Fibroblast of lung (primary cell): Measurements from ENCODE around the gene BSND. TPM values are rescaled to one million over a fixed set of nuclear protein-coding genes. Genes with fewer than 3 reads are reported as not detected.
"Not testable (repeated sequence)": the region's sequence is repeated elsewhere in the genome, so short reads cannot be mapped to it uniquely, and the experiment has no call there.

Experiments
- DNase-seq, 2 donors: peaks; one replicate each; pipeline versions ENCODE4 v3.0.0 to v3.0.0-alpha.2; 2010; ENCODE audit warnings: low read depth in 2 of 2
- H2AFZ ChIP-seq: 2 replicates; pipeline ENCODE4 v1.5.1; 2012; ENCODE audit warnings: low read length, control low read depth, inconsistent platforms
- H3K27ac ChIP-seq: 2 replicates; pipeline ENCODE4 v1.5.1; 2011; ENCODE audit warnings: low read length, control low read depth; ENCODE audit not compliant: insufficient read depth
- H3K27me3 ChIP-seq: 2 replicates; pipeline ENCODE4 v1.5.1; 2011; ENCODE audit warnings: mild to moderate bottlenecking, low read length; ENCODE audit not compliant: control insufficient read depth, insufficient read depth
- H3K36me3 ChIP-seq: 2 replicates; pipeline ENCODE4 v1.5.1; 2011; ENCODE audit warnings: low read length; ENCODE audit not compliant: control insufficient read depth, insufficient read depth
- H3K4me1 ChIP-seq: 2 replicates; pipeline ENCODE4 v1.5.1; 2011; ENCODE audit warnings: low read length; ENCODE audit not compliant: control insufficient read depth, insufficient read depth; ENCODE audit errors: extremely low read depth
- H3K4me2 ChIP-seq: 2 replicates; pipeline ENCODE4 v1.5.1; 2011; ENCODE audit warnings: low read length, control low read depth; ENCODE audit not compliant: insufficient read depth; ENCODE audit errors: extremely low read depth
- H3K4me3 ChIP-seq, 4 experiments: fragments of 200-600 bp in 1 of 4; sonication (generic) in 1 of 4; replicated peaks in 1 of 4; 2 replicates each; pipeline ENCODE4 v1.5.1; 2011 to 2016; ENCODE audit warnings: low read length in 4 of 4, low read depth in 3 of 4, mild to moderate bottlenecking in 3 of 4, control low read depth in 2 of 4, inconsistent platforms in 1 of 4, mixed read lengths in 1 of 4; ENCODE audit not compliant: insufficient read depth in 1 of 4; ENCODE audit errors: control extremely low read depth in 1 of 4
- H3K79me2 ChIP-seq: 2 replicates; pipeline ENCODE4 v1.5.1; 2012; ENCODE audit warnings: mild to moderate bottlenecking, low read length, inconsistent platforms; ENCODE audit not compliant: control insufficient read depth, insufficient read depth
- H3K9ac ChIP-seq: 2 replicates; pipeline ENCODE4 v1.5.1; 2011; ENCODE audit warnings: mild to moderate bottlenecking, low read length, control low read depth; ENCODE audit not compliant: insufficient read depth
- H3K9me3 ChIP-seq: 2 replicates; pipeline ENCODE4 v1.5.1; 2012; ENCODE audit warnings: low read depth, low read length; ENCODE audit not compliant: control insufficient read depth, insufficient read depth
- H4K20me1 ChIP-seq: 2 replicates; pipeline ENCODE4 v1.5.1; 2011; ENCODE audit warnings: low read length; ENCODE audit not compliant: control insufficient read depth, insufficient read depth; ENCODE audit errors: extremely low read depth
- EZH2 ChIP-seq: IDR thresholded peaks from 2 replicates; pipeline ENCODE4 v1.5.1; 2012; ENCODE audit warnings: low read length, control low read depth, mild to moderate bottlenecking; ENCODE audit errors: missing control alignments
- polyA plus RNA-seq, 2 donors: library from polyadenylated mRNA; depleted of rRNA in 1 of 2; stranded (reverse) in 1 of 2; unstranded in 1 of 2; fragments of >200 nt; gene quantifications; 2 replicates each; pipeline ENCODE4 v1.2.1, GENCODE V29; 2011 to 2012; ENCODE audit warnings: missing spikeins in 1 of 2
- total RNA-seq: library from RNA; depleted of rRNA; stranded (reverse); fragments of >200 nt; gene quantifications from 2 replicates; pipeline ENCODE4 v1.2.1, GENCODE V29; 2014
- TF ChIP-seq, protein P1 (sequence below), 2 donors: IDR thresholded peaks in 1 of 2; conservative IDR thresholded peaks in 1 of 2; 1 replicate in 1 of 2; 2 replicates in 1 of 2; pipeline ENCODE4 v1.5.1; 2011 to 2012; ENCODE audit warnings: low read length in 2 of 2, control low read depth in 1 of 2, inconsistent platforms in 1 of 2, low read depth in 1 of 2, mild to moderate bottlenecking in 1 of 2

BSND gene
- total and polyA plus RNA-seq, 2 donors (not counting 1 experiment from before 2014, with no cell fraction given): not detected

DNA sequence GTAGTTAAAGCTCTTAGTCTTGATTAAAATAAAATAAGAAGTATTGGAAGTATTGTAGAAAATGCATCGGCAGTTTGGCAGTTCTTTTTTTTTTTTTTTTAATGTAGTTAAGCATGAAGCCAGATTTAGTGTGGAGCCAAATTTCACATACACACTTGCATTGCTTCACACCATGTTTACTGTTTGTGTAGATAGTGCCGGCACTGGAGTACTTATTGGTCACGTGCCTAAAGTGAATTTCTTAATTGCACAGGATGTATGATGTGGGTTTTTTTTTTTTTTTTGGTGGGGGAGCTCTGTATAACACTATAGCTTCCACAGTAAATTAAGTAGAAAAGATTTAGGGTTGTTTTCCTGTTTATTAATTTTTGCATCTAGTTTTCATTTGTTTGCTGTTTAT is 39.5 kb upstream of the BSND start:
- H3K4me2 ChIP-seq: no peak overlapping the region
- H3K9ac ChIP-seq: no peak overlapping the region
- H3K36me3 ChIP-seq: no peaks in the 10 kb centered on the region
- TF ChIP-seq, protein P1, sequence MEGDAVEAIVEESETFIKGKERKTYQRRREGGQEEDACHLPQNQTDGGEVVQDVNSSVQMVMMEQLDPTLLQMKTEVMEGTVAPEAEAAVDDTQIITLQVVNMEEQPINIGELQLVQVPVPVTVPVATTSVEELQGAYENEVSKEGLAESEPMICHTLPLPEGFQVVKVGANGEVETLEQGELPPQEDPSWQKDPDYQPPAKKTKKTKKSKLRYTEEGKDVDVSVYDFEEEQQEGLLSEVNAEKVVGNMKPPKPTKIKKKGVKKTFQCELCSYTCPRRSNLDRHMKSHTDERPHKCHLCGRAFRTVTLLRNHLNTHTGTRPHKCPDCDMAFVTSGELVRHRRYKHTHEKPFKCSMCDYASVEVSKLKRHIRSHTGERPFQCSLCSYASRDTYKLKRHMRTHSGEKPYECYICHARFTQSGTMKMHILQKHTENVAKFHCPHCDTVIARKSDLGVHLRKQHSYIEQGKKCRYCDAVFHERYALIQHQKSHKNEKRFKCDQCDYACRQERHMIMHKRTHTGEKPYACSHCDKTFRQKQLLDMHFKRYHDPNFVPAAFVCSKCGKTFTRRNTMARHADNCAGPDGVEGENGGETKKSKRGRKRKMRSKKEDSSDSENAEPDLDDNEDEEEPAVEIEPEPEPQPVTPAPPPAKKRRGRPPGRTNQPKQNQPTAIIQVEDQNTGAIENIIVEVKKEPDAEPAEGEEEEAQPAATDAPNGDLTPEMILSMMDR (conservative IDR thresholded peaks at IDR 0.05 in 1 of 2, IDR thresholded peaks at IDR 0.05 in 1 of 2; ENCODE audit: low read depth in 1 of 2, low read length in 2 of 2): no peak
- TF ChIP-seq EZH2: no peak
- H4K20me1 ChIP-seq: no peaks in the 10 kb centered on the region
- H3K27me3 ChIP-seq: no peaks in the 10 kb centered on the region
- no peak overlapping the region for H3K4me3 ChIP-seq
- no peaks in the 10 kb centered on the region for H3K9me3 ChIP-seq
- H3K27ac ChIP-seq: no peak overlapping the region
- DNase-seq: no peak
- H3K79me2 ChIP-seq: no peaks in the 10 kb centered on the region
- no peaks in the 10 kb centered on the region for H3K4me1 ChIP-seq
- H2AFZ ChIP-seq: no peak overlapping the region

DNA sequence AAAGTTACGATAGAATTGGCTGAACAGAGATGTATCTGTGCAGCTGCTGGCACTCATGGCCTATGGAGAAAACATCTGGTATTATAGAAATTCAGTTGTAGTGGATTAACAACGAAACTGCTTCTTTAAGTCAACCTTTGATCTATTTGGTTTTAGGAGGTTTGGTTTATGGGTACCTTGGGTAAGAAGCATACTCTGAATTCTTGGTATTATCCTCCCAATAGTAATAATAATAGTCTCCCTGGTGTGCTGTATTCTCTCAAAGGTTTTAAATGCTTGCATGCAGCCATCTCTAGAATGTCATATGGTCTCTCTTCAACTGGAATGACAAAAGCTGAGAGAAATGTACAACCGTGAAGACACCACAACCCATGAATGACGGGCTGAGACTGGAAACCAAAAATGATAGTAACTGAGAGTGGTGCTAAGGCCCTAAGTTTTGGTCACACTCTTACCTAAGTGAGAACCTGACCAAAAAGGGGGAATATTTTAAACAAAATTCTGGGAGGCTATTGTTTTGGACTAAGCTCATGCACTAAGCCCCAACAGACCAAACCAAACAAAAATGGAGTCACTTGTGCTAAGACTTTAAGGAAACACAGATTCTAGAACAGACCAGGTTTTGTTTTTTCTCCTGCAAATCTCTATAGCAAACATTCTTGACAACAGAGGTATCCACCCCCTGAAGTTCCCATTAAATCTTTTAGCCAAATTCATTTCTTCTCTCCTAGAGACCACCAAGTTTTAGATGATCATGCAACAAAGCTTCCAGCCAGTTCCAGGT is 35.9 kb upstream of the BSND start:
- H3K4me1 ChIP-seq: peaks cover 3% of the 10 kb centered on the region
- no peak for DNase-seq
- H2AFZ ChIP-seq: no peak overlapping the region
- no peaks in the 10 kb centered on the region for H3K79me2 ChIP-seq
- H3K4me2 ChIP-seq: no peak overlapping the region
- no peaks in the 10 kb centered on the region for H4K20me1 ChIP-seq
- no peak for TF ChIP-seq EZH2
- TF ChIP-seq, protein P1 (conservative IDR thresholded peaks at IDR 0.05 in 1 of 2, IDR thresholded peaks at IDR 0.05 in 1 of 2; ENCODE audit: low read depth in 1 of 2, low read length in 2 of 2): no peak
- no peaks in the 10 kb centered on the region for H3K36me3 ChIP-seq
- no peak overlapping the region for H3K27ac ChIP-seq
- H3K27me3 ChIP-seq: no peaks in the 10 kb centered on the region
- no peaks in the 10 kb centered on the region for H3K9me3 ChIP-seq
- no peak overlapping the region for H3K9ac ChIP-seq
- H3K4me3 ChIP-seq: no peak overlapping the region

DNA sequence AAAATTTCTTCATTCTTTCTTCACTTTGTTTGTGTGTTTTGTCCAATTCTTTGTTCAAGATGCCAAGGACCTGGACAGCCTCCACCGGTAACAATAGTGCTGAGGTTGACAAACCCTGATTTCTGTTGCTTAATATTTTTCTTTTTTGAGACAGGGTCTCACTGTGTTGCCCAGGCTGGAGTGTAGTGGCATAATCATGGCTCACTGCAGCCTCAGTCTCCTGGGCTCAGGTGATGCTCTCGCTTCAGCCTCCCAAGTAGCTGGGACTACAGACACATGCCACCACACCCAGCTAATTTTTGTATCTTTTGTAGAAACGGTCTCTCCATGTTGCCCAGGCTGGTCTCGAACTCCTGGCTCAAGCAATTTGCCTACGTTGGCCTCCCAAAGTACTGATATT is 34.9 kb upstream of the BSND start:
- H3K9ac ChIP-seq, H2AFZ ChIP-seq, H3K4me1 ChIP-seq, H3K36me3 ChIP-seq, H3K27ac ChIP-seq, H3K4me3 ChIP-seq, H3K79me2 ChIP-seq, H3K9me3 ChIP-seq, H3K4me2 ChIP-seq, H3K27me3 ChIP-seq, DNase-seq, H4K20me1 ChIP-seq: not testable (repeated sequence)
